Right lobe of liver (tissue), 4 donors: Measurements from ENCODE around the gene TSR2.

Experiments
- CTCF ChIP-seq, 4 donors: fragments of 200-600 bp in 3 of 4; fragments of 450-650 bp in 1 of 4; IDR thresholded peaks; one replicate each; pipeline versions ENCODE4 v1.5.1 to v1.8.0; 2016 to 2022; ENCODE audit warnings: antibody characterized with exemption in 4 of 4, mild to moderate bottlenecking in 2 of 4
- POLR2A ChIP-seq: fragments of 450-650 bp; IDR thresholded peaks from one replicate; pipeline ENCODE4 v1.6.1; 2017; ENCODE audit warnings: antibody characterized with exemption, mild to moderate bottlenecking
- donor health status: DM: no; HTN: no; CAD: no.
- donor health status: DM: no; HTN: no; CAD: no.
- donor health status: DM: no; HTN: yes; CAD: no.

- no peak for TF ChIP-seq POLR2A
- no peak for TF ChIP-seq CTCF (IDR thresholded peaks at IDR 0.05)
Observed at GRCh38 chrX:54397113-54397512, 43.1 kb upstream of the TSR2 start.
